Ammon's horn (tissue), 1 donor: ENCODE data around the gene ATP13A5.

ENCODE experiments used
- DNase-seq: peaks from one replicate; pipeline ENCODE4 v3.0.0-alpha.2; 2016; ENCODE audit warnings: low spot score

ATP13A5 gene

DNA sequence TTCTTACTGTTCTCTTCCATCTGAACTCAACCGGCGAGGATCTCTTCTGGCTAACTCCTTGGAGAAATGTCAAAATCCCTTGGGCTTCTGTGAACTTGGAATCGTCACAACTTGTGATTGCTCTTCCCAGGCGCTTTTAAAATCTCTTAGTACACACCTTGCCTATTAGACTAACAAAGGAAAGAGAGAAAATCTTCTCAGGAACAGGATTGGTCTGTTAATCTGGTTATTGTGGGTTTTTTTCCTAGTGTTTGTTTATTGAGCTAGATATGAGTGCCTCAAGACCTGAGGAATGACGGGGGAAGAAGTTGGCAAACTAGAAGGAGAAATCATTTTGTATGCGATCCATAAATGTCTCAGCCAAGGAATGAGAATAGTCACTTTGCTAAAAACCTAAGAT, at the start of gene ATP13A5:
TSS of gene ATP13A5 (minus strand) at position 48 of the 400 bp plus-strand sequence. CDS start at position 20, 28 bp downstream.
- no peak for DNase-seq

DNA sequence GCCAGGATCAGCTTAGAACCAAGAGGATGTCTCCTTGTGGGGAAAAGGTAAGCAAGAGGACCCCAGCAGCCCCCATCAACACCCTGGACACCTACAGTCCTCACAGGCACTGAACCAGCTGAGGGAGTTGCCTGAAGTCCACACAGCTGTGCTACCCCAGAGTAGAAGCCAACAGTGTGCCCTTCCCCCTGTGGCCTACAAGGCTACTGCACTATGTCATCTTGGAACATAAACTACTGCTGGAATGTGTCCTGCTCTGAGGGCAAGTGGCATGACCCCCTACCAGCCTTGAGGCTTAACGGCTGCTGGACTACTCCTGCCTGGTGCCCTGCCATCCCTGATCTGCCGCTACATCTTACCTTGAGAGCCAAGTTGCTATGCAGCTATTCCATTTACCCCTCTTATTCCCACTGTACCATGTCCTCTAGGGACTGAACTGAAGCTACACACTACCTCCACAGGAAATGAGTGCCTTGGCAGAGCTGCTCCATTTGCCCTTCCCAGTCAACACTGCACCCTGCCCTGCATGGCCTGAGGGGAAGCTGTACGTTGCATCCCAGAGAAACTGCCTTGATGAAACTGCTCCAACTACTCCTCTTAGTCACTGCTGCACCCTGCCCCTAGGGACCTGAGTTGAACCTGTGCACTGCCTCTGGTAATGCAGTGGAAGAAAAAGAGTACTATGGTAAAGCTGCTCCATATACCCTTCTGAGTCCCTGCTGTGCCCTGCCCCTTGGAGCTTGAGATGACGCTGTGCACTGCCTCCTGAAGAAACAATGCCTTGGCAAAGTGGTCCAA, 40.2 kb upstream of the ATP13A5 start:
- DNase-seq, result no peak

DNA sequence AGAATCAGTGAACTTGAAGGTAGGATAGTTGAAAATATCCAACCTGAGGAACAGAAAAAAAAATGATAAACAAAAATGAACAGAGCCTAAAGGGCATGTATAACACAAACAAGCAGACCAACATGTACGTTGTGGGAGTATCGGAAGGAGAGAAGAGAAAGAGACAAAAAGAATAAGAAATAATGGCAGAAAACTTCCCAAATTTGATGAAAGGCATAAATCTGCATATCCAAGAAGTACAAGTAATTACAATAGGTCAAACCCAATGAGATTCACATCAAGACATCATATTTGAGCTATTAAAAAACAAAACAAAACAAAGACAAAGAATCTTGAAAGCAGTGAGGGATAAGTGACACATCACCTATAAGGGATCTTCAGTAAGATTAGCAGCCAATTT, 38.1 kb upstream of the ATP13A5 start:
- no peak for DNase-seq

DNA sequence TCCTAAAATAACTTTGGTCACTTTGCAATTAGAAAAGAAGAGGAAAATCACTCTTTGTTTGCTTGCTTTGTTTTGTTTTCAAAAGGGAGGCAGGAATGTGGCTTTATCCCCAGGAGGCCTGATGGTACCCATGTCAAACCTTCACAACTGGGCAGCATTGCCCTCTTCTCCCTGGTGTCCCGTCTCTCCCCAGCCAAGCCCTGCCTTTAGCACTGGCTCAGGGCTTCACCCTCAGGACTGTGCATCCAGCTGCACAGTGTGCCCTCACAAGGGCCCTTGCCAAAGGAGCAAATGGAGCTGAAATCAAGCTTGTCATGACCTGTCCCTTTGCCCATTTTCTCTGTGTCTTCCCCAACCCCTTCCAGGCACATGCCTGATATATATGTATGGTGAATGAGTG, 29.1 kb upstream of the ATP13A5 start:
- no peak for DNase-seq

- no peak for DNase-seq
These were observed 28.6 kb upstream of the ATP13A5 start for GRCh38 chr3:193407112-193407511.

GRCh38 chr3:193403307-193403706, 24.8 kb upstream of the ATP13A5 start:
- no peak for DNase-seq

- DNase-seq, result peak; percentile 45
These were observed 21.8 kb upstream of the ATP13A5 start for GRCh38 chr3:193400304-193400703.

GRCh38 chr3:193396451-193397244, 18.1 kb upstream of the ATP13A5 start:
- no peak for DNase-seq

GRCh38 chr3:193391902-193392301, 13.3 kb upstream of the ATP13A5 start:
- no peak for DNase-seq

DNA sequence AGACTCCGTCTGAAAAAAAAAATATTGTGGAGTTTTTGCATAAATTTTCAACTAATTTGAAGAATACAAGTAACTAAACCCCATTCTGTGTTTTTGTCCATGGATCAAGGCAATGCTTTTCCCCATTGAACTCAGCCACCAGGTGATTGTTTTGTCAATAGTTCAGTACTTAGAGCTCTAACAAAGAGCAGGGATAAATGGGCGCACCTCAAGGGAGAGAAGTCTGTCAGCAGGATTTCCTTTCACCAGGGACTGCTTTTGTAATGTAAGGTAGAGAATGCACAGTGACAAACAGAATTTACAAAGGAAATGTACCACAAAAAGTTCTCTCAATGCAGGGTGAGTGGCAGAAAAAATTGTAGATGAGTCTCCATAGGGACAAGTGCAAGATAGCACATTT, 10.8 kb upstream of the ATP13A5 start:
- no peak for DNase-seq

GRCh38 chr3:193388361-193388760, 9.8 kb upstream of the ATP13A5 start:
- no peak for DNase-seq

- no peak for DNase-seq
These were observed 9.0 kb upstream of the ATP13A5 start for GRCh38 chr3:193387596-193387995.

- DNase-seq, result no peak
These were observed 962 bp downstream of the ATP13A5 start for GRCh38 chr3:193377591-193377990.

DNA sequence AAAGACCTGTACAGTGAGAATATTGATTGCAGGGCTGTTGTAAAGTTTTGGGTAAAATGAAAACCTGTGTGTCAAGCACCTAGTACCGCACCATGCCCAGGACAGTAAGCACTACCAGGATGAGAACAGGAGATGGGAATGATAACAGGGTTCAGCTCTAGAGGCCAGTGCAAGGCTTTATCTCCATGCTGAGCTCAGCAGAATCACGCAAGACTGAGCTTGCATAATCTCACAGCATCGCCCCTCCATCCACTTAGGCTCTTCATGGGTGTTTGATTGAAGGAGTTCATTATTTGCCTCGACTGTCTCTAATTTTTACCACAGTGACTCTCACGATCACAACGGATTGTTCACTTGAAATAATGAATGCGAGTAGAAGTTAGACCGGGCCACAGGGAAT, 2.9 kb downstream of the ATP13A5 start:
- DNase-seq, result no peak

- DNase-seq, result no peak
These were observed 5.8 kb downstream of the ATP13A5 start for GRCh38 chr3:193372783-193373182.

DNA sequence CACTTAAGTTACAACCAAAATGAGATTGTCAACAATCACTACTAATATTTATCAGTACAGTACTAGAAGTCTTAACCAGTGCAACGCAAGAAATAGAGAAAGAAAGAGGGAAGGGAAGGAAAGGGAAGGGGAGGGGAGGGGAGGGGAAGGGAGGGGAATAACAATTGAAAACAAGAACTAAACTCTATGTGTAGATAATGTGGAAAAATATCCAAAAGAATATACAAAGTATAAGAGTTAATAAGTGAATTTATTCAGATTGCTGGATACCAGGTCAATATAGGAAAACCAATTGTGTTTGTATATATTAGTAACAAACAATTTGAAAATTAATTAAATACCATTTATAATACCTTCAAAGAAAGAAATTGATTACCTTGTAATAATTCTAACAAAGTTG, 10.7 kb downstream of the ATP13A5 start:
- no peak for DNase-seq

GRCh38 chr3:193357291-193357690, 21.3 kb downstream of the ATP13A5 start:
- DNase-seq, result no peak

GRCh38 chr3:193354423-193354822, 24.1 kb downstream of the ATP13A5 start:
- DNase-seq, result no peak

DNA sequence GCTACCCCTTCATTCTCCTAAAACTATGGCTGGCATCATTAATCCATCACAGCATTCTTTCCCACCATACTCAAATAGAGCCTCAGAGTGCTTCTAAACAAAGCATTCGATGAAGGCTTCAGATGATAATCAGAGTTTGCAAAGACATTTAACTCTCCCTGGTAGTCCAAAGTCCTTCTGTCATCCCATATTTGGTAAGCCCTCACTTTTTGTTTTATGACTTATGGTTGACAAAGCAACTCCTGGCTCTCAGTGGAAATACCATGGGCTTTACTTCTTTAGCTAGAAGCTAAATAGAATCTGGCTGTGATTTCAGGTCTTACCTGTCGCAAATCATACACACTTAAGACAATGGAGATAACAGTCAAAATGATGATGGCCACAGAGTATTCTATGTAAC, 27.8 kb downstream of the ATP13A5 start:
- no peak for DNase-seq

GRCh38 chr3:193348686-193349085, 29.9 kb downstream of the ATP13A5 start:
- DNase-seq, result no peak

DNA sequence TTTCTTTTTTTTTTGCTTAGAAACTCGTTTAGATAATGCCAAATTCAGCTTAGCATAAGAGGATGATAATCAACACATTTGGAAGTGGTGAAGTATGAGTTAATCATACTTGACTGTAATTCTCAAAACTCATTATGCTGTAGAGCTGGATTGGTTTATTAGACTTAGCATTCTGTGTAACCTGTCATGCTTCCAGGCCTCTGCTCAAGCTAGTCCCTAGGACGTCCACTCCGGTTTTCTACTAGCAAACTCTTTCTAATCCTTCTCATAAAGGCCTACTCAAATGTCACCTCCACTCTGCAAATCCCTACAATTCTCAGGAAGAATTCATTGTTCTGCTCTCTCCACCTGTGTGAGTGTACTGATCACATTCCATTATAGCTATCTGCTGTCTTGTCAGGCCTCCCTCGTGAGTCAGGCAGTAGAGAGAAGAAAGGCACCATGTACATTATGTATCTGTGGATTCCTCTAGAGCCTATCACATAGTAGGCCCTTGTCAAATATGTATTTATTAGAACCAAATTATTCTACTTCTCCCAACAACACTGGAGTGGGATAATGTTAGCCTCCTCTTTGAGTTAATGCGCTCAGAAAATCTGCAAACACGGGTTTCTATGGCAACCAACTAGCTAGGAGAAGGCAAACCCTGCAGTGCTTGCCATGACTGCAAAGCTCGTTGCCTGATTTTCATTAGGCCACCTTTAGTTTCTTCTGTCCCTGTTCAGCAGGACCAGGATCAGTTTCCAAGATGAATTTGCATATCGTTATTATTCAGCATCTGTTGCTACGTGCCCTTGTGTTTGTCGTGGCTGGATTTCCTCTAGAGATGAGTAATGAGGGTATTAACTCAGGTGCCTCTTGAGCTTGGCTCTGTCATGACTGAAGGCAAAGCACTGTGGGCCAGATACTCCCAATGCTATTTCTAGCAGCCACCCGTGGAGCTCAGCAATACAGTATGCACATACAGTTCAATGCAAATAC, 30.7 kb downstream of the ATP13A5 start:
- DNase-seq, result peak; percentile 61

GRCh38 chr3:193346259-193346658, 32.3 kb downstream of the ATP13A5 start:
- no peak for DNase-seq
